HFF-Myc (cell line): Measurements from ENCODE around the gene CLDN10.

ENCODE experiments used
- DNase-seq: peaks from one replicate; pipeline ENCODE4 v3.0.0-alpha.2; 2011; ENCODE audit warnings: low read depth; ENCODE audit errors: extremely low read depth
- H3K4me3 ChIP-seq: replicated peaks from 2 replicates; pipeline ENCODE4 v1.5.1; 2011; ENCODE audit warnings: low read depth, mild to moderate bottlenecking, control low read depth, low read length
- CTCF ChIP-seq: IDR thresholded peaks from 2 replicates; pipeline ENCODE4 v1.5.1; 2012; ENCODE audit warnings: mild to moderate bottlenecking, low read depth, low read length, control low read depth; ENCODE audit errors: missing control alignments

Gene CLDN10

GRCh38 chr13:95588721-95589120 lies 36.2 kb downstream of the CLDN10 start:
- DNase-seq = peak; percentile 16
- no peak for TF ChIP-seq CTCF

GRCh38 chr13:95593462-95593861 lies 40.9 kb downstream of the CLDN10 start:
- no peak for TF ChIP-seq CTCF
- no peak overlapping the region for H3K4me3 ChIP-seq
- DNase-seq = no peak

More at GRCh38 chr13:95588721-95589120, 36.2 kb downstream of the CLDN10 start:
- no peak overlapping the region for H3K4me3 ChIP-seq

GRCh38 chr13:95596701-95597100 lies 44.2 kb downstream of the CLDN10 start:
- H3K4me3 ChIP-seq = no peak overlapping the region
- TF ChIP-seq CTCF = no peak
- DNase-seq = no peak

- TF ChIP-seq CTCF = no peak
- no peak for DNase-seq
- no peak overlapping the region for H3K4me3 ChIP-seq
These were observed 48.7 kb downstream of the CLDN10 start for GRCh38 chr13:95601216-95601615.

GRCh38 chr13:95601906-95602305 lies 49.4 kb downstream of the CLDN10 start:
- DNase-seq = no peak
- TF ChIP-seq CTCF = no peak
- H3K4me3 ChIP-seq = no peak overlapping the region

GRCh38 chr13:95603887-95604555 lies 51.5 kb downstream of the CLDN10 start:
- DNase-seq = no peak
- H3K4me3 ChIP-seq = no peak overlapping the region
- TF ChIP-seq CTCF = no peak

- no peak for TF ChIP-seq CTCF
- no peak overlapping the region for H3K4me3 ChIP-seq
- no peak for DNase-seq
These were observed 52.0 kb downstream of the CLDN10 start for GRCh38 chr13:95604556-95604915.
